B cell (primary cell): ENCODE data around the gene KRTAP19-5. TPM values are rescaled to one million over a fixed set of nuclear protein-coding genes. Genes with fewer than 3 reads are reported as not detected.

ENCODE experiments used
- ATAC-seq: fragments of 200-7000 bp; cut with Tn5 transposase; one replicate; pipeline ENCODE4 v1.10.0; 2021; ENCODE audit warnings: low read depth, mild to moderate bottlenecking, moderate number of reproducible peaks, moderate library complexity
- CTCF ChIA-PET: fragments of 350-600 bp; sonication (Branson Sonifier 250); formaldehyde crosslinking; loops from one replicate; lab custom pipeline; 2021; ENCODE audit warnings: antibody characterized with exemption, inconsistent platforms; lab: Charles Lee
- POLR2A ChIA-PET: fragments of 350-600 bp; sonication (Branson Sonifier 250); formaldehyde crosslinking; loops from one replicate; lab custom pipeline; 2021; ENCODE audit warnings: antibody characterized with exemption; lab: Charles Lee
- DNase-seq: peaks from one replicate; pipeline ENCODE4 v3.0.0; 2013
- H2AFZ ChIP-seq: 2 replicates; pipeline ENCODE4 v1.6.1; 2012; ENCODE audit warnings: mild to moderate bottlenecking, low read depth, low read length; ENCODE audit not compliant: insufficient read depth, poor library complexity, severe bottlenecking
- H3K27ac ChIP-seq, 2 donors: 1 replicate in 1 of 2; 2 replicates in 1 of 2; pipeline ENCODE4 v1.5.1; 2012 to 2013; ENCODE audit warnings: low read length in 2 of 2, mild to moderate bottlenecking in 2 of 2, moderate library complexity in 1 of 2
- H3K27me3 ChIP-seq, 4 experiments: fragments of 200-600 bp in 1 of 4; sonication (generic) in 1 of 4; replicated peaks in 1 of 4; 1 replicate in 2 of 4; 2 replicates in 2 of 4; pipeline versions ENCODE4 v1.6.1 to v1.7.0; 2013 to 2016; ENCODE audit warnings: low read length in 3 of 4, mild to moderate bottlenecking in 2 of 4, mixed read lengths in 1 of 4, moderate library complexity in 1 of 4; ENCODE audit not compliant: insufficient read depth in 4 of 4, control insufficient read depth in 3 of 4; ENCODE audit errors: control extremely low read depth in 1 of 4
- H3K36me3 ChIP-seq, 2 experiments: replicated peaks in 1 of 2; 1 replicate in 1 of 2; 2 replicates in 1 of 2; pipeline versions ENCODE4 v1.6.1 to v1.7.1; 2013; ENCODE audit warnings: low read length in 1 of 2; ENCODE audit not compliant: insufficient read depth in 2 of 2, control insufficient read depth in 1 of 2; ENCODE audit errors: control extremely low read depth in 1 of 2, extremely low read depth in 1 of 2
- H3K4me1 ChIP-seq, 2 donors: fragments of 200-600 bp in 1 of 2; sonication (generic) in 1 of 2; 1 replicate in 1 of 2; 2 replicates in 1 of 2; pipeline versions ENCODE4 v1.5.1 to v1.6.1; 2013 to 2017; ENCODE audit warnings: low read length in 2 of 2; ENCODE audit not compliant: control insufficient read depth in 2 of 2, insufficient read depth in 2 of 2
- H3K4me2 ChIP-seq: replicated peaks from 2 replicates; pipeline ENCODE3; 2012; ENCODE audit warnings: mild to moderate bottlenecking, low read depth, low read length; ENCODE audit not compliant: poor library complexity, severe bottlenecking
- H3K4me3 ChIP-seq, 5 experiments: fragments of 200-600 bp in 1 of 5; sonication (generic) in 1 of 5; 1 replicate in 3 of 5; 2 replicates in 2 of 5; pipeline versions ENCODE4 v1.5.1 to v1.7.0; 2011 to 2016; ENCODE audit warnings: low read length in 4 of 5, mild to moderate bottlenecking in 4 of 5, low read depth in 2 of 5, control low read depth in 1 of 5, moderate library complexity in 1 of 5; ENCODE audit not compliant: insufficient read depth in 1 of 5; ENCODE audit errors: control extremely low read depth in 1 of 5, extremely low read depth in 1 of 5
- H3K79me2 ChIP-seq: fragments of 200-600 bp; sonication (generic); one replicate; pipeline ENCODE4 v1.6.0; 2016; ENCODE audit warnings: low read length; ENCODE audit not compliant: control insufficient read depth, insufficient read depth
- H3K9ac ChIP-seq: fragments of 200-600 bp; sonication (generic); 2 replicates; pipeline ENCODE4 v1.6.1; 2017; ENCODE audit warnings: mild to moderate bottlenecking, low read length, moderate library complexity
- H3K9me3 ChIP-seq, 3 donors: one replicate each; pipeline versions ENCODE4 v1.6.1 to v1.7.1; 2013; ENCODE audit warnings: low read length in 2 of 3; ENCODE audit not compliant: control insufficient read depth in 2 of 3, insufficient read depth in 1 of 3; ENCODE audit errors: control extremely low read depth in 1 of 3
- H4K20me1 ChIP-seq: 2 replicates; pipeline ENCODE4 v1.6.0; 2012; ENCODE audit warnings: mild to moderate bottlenecking, low read length; ENCODE audit not compliant: insufficient read depth, control insufficient read depth, poor library complexity, severe bottlenecking
- H3K27ac Mint-ChIP-seq: one replicate; pipeline ENCODE4 v1.8.0; 2021; ENCODE audit warnings: mixed read lengths
- H3K27me3 Mint-ChIP-seq: one replicate; pipeline ENCODE4 v1.8.0; 2021; ENCODE audit warnings: mixed read lengths
- H3K4me1 Mint-ChIP-seq: one replicate; pipeline ENCODE4 v1.8.0; 2021; ENCODE audit warnings: mixed read lengths
- H3K4me3 Mint-ChIP-seq: one replicate; pipeline ENCODE4 v1.8.0; 2021; ENCODE audit warnings: mixed read lengths
- H3K9me3 Mint-ChIP-seq: one replicate; pipeline ENCODE4 v1.8.0; 2022; ENCODE audit warnings: mixed read lengths; ENCODE audit not compliant: insufficient read depth
- CTCF ChIP-seq: fragments of 200-600 bp; IDR thresholded peaks from one replicate; pipeline ENCODE4 v1.8.0; 2022; ENCODE audit warnings: antibody characterized with exemption, mild to moderate bottlenecking
- EZH2 ChIP-seq: IDR thresholded peaks from 2 replicates; pipeline ENCODE4 v1.6.1; 2012; ENCODE audit warnings: borderline replicate concordance, low read depth, mild to moderate bottlenecking, moderate library complexity, low read length; ENCODE audit not compliant: insufficient read depth, poor library complexity, severe bottlenecking
- whole genome bisulfite sequencing: methylation state at CpG from one replicate; pipeline ENCODE4 v1.1.5; 2013; ENCODE audit warnings: missing lambda C conversion rate; ENCODE audit not compliant: insufficient coverage; 5-methylcytosine and 5-hydroxymethylcytosine counted together
- intact Hi-C: fragments of 100-400 bp; cut with micrococcal nuclease; formaldehyde crosslinking; loops from one replicate; pipeline ENCODE4 v1.10.0; 2022
- polyA plus RNA-seq: library from polyadenylated mRNA; depleted of rRNA; stranded (reverse); fragments of >200 nt; gene quantifications from 2 replicates; pipeline ENCODE4 v1.2.3, GENCODE V29; 2012
- total RNA-seq, 2 donors: library from RNA; stranded (reverse); fragments of 120-200 nt in 1 of 2; gene quantifications; 1 replicate in 1 of 2; 2 replicates in 1 of 2; pipeline versions ENCODE4 v1.2.3 to v1.2.4, GENCODE V29; 2013 to 2022

KRTAP19-5 gene
- total and polyA plus RNA-seq, 2 donors (not counting 1 experiment from before 2014, with no cell fraction given), result not detected

- no peaks in the 10 kb centered on the region for H3K79me2 ChIP-seq
- ChIA-PET POLR2A (no interaction called here), CTCF (no interaction called here)
- H3K4me1 ChIP-seq, result no peaks in the 10 kb centered on the region
- H3K4me1 Mint-ChIP-seq, result no peaks in the 10 kb centered on the region
- intact Hi-C loops, result no loop called here
- H3K27ac ChIP-seq, result no peak overlapping the region
- H3K27me3 Mint-ChIP-seq, result no peaks in the 10 kb centered on the region
- H3K9me3 ChIP-seq, result no peaks in the 10 kb centered on the region
- H3K9me3 Mint-ChIP-seq, result peaks cover 3% of the 10 kb centered on the region
- no peaks in the 10 kb centered on the region for H3K27me3 ChIP-seq
- no peak overlapping the region for H2AFZ ChIP-seq
- H4K20me1 ChIP-seq, result no peaks in the 10 kb centered on the region
- H3K27ac Mint-ChIP-seq, result no peak overlapping the region
- H3K9ac ChIP-seq, result no peak overlapping the region
- no CpG with 5 or more reads among the region's 6 CpGs for WGBS
- TF ChIP-seq CTCF, result no peak
- no peak for TF ChIP-seq EZH2
- ATAC-seq (no peak), DNase-seq (no peak)
- no peaks in the 10 kb centered on the region for H3K36me3 ChIP-seq
- no peak overlapping the region for H3K4me3 Mint-ChIP-seq
- H3K4me2 ChIP-seq, result no peak overlapping the region
- no peak overlapping the region for H3K4me3 ChIP-seq
These were observed 32.8 kb downstream of the KRTAP19-5 start for GRCh38 chr21:30468900-30469714.

GRCh38 chr21:30463713-30464112, 38.2 kb downstream of the KRTAP19-5 start:
- Histone ChIP-seq H3K9me3 (no peaks in the 10 kb centered on the region), H3K4me3 (no peak overlapping the region), H3K27me3 (no peaks in the 10 kb centered on the region), H4K20me1 (no peaks in the 10 kb centered on the region), H3K79me2 (no peaks in the 10 kb centered on the region), H3K36me3 (no peaks in the 10 kb centered on the region), H3K4me1 (no peaks in the 10 kb centered on the region), H2AFZ (no peak overlapping the region), H3K9ac (no peak overlapping the region), H3K27ac (no peak overlapping the region), H3K4me2 (no peak overlapping the region)
- POLR2A ChIA-PET, result no interaction called here
- TF ChIP-seq CTCF (no peak), EZH2 (no peak)
- Mint-ChIP-seq H3K4me3 (no peak overlapping the region), H3K9me3 (no peaks in the 10 kb centered on the region), H3K27me3 (no peaks in the 10 kb centered on the region), H3K4me1 (no peaks in the 10 kb centered on the region), H3K27ac (no peak overlapping the region)
- CTCF ChIA-PET, result no interaction called here
- WGBS, result 0% methylated on average over 1 of the region's 3 CpGs
- intact Hi-C loops, result no loop called here
- DNase-seq, result no peak
- ATAC-seq, result no peak
